ENCODE data around the gene ALKBH5. TPM values are rescaled to one million over a fixed set of nuclear protein-coding genes. Genes with fewer than 3 reads are reported as not detected.

ALKBH5 gene
- total and polyA plus RNA-seq, 9 of the 15 experiments (the other 6 are each of a cell fraction or from before 2014, with no cell fraction given) = 11.4 to 70.0 (median 47.4) TPM

DNA sequence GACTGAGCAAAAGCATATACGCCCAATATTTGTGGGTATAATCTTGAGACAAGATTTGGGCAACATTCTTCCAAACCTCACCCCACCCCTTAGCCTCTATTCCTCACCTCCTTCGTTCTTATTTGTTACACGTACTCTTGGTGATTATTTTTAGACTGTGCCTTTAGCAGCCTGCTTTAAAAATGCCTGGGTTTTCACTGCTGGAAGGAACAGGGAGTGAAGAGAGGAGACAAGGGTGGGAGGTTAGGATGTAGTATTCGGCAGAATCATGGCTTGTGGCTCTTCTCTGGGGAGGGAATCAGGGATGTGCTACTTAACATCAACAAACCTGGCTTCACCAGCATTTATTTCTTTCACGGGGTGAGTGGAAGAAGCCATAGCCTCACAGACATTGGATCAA, 11.6 kb downstream of the ALKBH5 start (continued):
- TF ChIP-seq SIRT6 (IDR thresholded peaks at IDR 0.05; ENCODE audit: low read depth, low read length) = no peak

DNA sequence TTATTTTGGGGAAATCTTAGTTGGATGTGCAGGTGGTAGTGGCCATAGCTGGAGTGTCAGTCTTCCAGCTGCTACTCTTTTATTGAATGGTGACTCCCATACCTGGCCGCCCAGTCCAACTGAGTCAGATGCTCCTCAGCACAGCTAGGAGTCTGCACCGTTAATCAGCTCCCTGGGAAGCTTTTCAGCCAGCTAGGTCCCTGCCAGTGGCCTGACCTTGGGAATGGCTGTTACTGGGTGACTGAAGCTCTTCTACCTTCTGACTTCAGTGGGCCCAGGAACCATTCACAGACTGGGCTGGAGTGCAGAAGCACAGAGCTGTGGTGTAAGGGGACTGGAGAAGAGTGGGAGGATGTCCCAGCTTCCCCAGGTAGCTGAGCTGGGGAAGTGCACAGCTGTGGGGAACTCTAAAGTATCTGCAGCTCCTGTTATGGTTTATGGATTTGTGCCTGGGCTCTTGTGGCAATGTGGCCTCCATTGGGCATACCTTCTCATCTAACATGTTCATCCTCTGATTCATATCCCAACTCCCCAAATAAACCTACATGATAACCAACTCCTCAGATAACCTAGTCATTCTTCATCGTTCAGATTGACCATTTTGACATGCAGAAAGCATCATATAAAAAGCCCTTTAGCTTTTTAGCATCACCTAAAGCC, 14.0 kb downstream of the ALKBH5 start:
- H3K4me1 ChIP-seq (replicated peaks in 1 of 2; ENCODE audit: control insufficient read depth in 2 of 2, insufficient read depth in 2 of 2, low read length in 2 of 2) = no peaks in the 10 kb centered on the region; a peak in 1 of 5 replicates
- 72% methylated on average over 2 of the region's 3 CpGs for WGBS (ENCODE audit: insufficient coverage, low coverage, missing lambda C conversion rate)
- in situ Hi-C loops (cut with MboI) (no loop called here), intact Hi-C loops (cut with micrococcal nuclease) (no loop called here)
- peaks cover 72% of the 10 kb centered on the region for H3K36me3 ChIP-seq (ENCODE audit: control insufficient read depth, insufficient read depth, low read length)
- H3K9me1 ChIP-seq (ENCODE audit: control insufficient read depth, insufficient read depth, low read length) = no peaks in the 10 kb centered on the region
- ChIA-PET CTCF (ENCODE audit: low intra/inter-chr PET ratio) (no interaction called here), POLR2A (interaction anchor here (0.5 to 1.2 kb wide), 2 partner anchors 15 to 1177 kb away, joined by 3 to 8 read pairs; partner anchors contain the start of gene ALKBH5)
- H3K9me3 ChIP-seq (replicated peaks; ENCODE audit: control insufficient read depth, insufficient read depth, low read depth, low read length) = no peaks in the 10 kb centered on the region
- no peak overlapping the region for H2AFZ ChIP-seq (ENCODE audit: low read depth, low read length)
- BruUV-seq (replicated peaks) = no TSS peak
- H4K20me1 ChIP-seq (replicated peaks; ENCODE audit: control insufficient read depth, insufficient read depth, low read length) = peaks cover 17% of the 10 kb centered on the region
- no peak overlapping the region for H3K4me2 ChIP-seq (ENCODE audit: insufficient read depth, low read length)
- no peak overlapping the region; a peak in 1 of 4 replicates for H3K9ac ChIP-seq (ENCODE audit: insufficient read depth in 1 of 2, low read depth in 2 of 2, low read length in 2 of 2)
- no peaks in the 10 kb centered on the region for H3K27me3 ChIP-seq (ENCODE audit: control insufficient read depth in 2 of 2, insufficient read depth in 2 of 2, low read length in 2 of 2)
- ATAC-seq (no peak), DNase-seq (ENCODE audit: extremely low read depth in 1 of 4, low spot score in 3 of 4) (no peak), FAIRE-seq (no peak)
- peaks cover 63% of the 10 kb centered on the region for H3K79me2 ChIP-seq (ENCODE audit: control insufficient read depth, insufficient read depth, low read length)
- no peak overlapping the region for H3K4me3 ChIP-seq
- no peak overlapping the region for H3K27ac ChIP-seq (ENCODE audit: extremely low read depth, low read depth, low read length)
- TF ChIP-seq, protein P1, sequence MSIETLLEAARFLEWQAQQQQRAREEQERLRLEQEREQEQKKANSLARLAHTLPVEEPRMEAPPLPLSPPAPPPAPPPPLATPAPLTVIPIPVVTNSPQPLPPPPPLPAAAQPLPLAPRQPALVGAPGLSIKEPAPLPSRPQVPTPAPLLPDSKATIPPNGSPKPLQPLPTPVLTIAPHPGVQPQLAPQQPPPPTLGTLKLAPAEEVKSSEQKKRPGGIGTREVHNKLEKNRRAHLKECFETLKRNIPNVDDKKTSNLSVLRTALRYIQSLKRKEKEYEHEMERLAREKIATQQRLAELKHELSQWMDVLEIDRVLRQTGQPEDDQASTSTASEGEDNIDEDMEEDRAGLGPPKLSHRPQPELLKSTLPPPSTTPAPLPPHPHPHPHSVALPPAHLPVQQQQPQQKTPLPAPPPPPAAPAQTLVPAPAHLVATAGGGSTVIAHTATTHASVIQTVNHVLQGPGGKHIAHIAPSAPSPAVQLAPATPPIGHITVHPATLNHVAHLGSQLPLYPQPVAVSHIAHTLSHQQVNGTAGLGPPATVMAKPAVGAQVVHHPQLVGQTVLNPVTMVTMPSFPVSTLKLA (conservative IDR thresholded peaks at IDR 0.05) = no peak
- TF ChIP-seq ZKSCAN8 (CRISPR knock-in tag; IDR thresholded peaks at IDR 0.05) (no peak), ZC3H8 (IDR thresholded peaks at IDR 0.05) (no peak), SREBF1 (IDR thresholded peaks at IDR 0.05; ENCODE audit: borderline replicate concordance, low read depth, low read length) (no peak), ZNF780A (CRISPR knock-in tag; IDR thresholded peaks at IDR 0.05) (no peak), MAZ (CRISPR knock-in tag; conservative IDR thresholded peaks at IDR 0.05 in 1 of 2, IDR thresholded peaks at IDR 0.05 in 1 of 2) (no peak), NFXL1 (CRISPR knock-in tag; IDR thresholded peaks at IDR 0.05) (no peak), ZNF24 (IDR thresholded peaks at IDR 0.05) (no peak), SRSF7 (optimal IDR thresholded peaks at IDR 0.05; ENCODE audit: low read depth, low read length) (no peak), ZNF316 (IDR thresholded peaks at IDR 0.05) (no peak), SMAD4 (CRISPR knock-in tag; conservative IDR thresholded peaks at IDR 0.05) (no peak), ZFX (CRISPR knock-in tag; IDR thresholded peaks at IDR 0.05) (no peak), CBX2 (IDR thresholded peaks at IDR 0.05; ENCODE audit: insufficient read depth, low read length, poor library complexity, severe bottlenecking) (no peak), RBFOX2 (IDR thresholded peaks at IDR 0.05; ENCODE audit: low read depth, low read length) (no peak), SRSF3 (IDR thresholded peaks at IDR 0.05; ENCODE audit: insufficient read depth, low read length) (no peak)
- TF ChIP-seq, protein P2, sequence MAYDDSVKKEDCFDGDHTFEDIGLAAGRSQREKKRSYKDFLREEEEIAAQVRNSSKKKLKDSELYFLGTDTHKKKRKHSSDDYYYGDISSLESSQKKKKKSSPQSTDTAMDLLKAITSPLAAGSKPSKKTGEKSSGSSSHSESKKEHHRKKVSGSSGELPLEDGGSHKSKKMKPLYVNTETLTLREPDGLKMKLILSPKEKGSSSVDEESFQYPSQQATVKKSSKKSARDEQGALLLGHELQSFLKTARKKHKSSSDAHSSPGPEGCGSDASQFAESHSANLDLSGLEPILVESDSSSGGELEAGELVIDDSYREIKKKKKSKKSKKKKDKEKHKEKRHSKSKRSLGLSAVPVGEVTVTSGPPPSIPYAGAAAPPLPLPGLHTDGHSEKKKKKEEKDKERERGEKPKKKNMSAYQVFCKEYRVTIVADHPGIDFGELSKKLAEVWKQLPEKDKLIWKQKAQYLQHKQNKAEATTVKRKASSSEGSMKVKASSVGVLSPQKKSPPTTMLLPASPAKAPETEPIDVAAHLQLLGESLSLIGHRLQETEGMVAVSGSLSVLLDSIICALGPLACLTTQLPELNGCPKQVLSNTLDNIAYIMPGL (CRISPR knock-in tag; IDR thresholded peaks at IDR 0.05) = no peak
- TF ChIP-seq, protein P3, sequence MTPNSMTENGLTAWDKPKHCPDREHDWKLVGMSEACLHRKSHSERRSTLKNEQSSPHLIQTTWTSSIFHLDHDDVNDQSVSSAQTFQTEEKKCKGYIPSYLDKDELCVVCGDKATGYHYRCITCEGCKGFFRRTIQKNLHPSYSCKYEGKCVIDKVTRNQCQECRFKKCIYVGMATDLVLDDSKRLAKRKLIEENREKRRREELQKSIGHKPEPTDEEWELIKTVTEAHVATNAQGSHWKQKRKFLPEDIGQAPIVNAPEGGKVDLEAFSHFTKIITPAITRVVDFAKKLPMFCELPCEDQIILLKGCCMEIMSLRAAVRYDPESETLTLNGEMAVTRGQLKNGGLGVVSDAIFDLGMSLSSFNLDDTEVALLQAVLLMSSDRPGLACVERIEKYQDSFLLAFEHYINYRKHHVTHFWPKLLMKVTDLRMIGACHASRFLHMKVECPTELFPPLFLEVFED (CRISPR knock-in tag; conservative IDR thresholded peaks at IDR 0.05) = no peak
